Epithelial cell of proximal tubule (primary cell): ENCODE data around the gene POLR1D. TPM values are rescaled to one million over a fixed set of nuclear protein-coding genes. Genes with fewer than 3 reads are reported as not detected.

Source experiments
- DNase-seq: peaks from one replicate; pipeline ENCODE4 v3.0.0-alpha.2; 2011; ENCODE audit warnings: low read depth
- H3K4me3 ChIP-seq: 2 replicates; pipeline ENCODE4 v1.5.1; 2011; ENCODE audit warnings: low read depth, mild to moderate bottlenecking, low read length
- total RNA-seq: library from RNA; depleted of rRNA; stranded (reverse); fragments of >200 nt; gene quantifications from 2 replicates; pipeline ENCODE4 v1.2.3, GENCODE V29; 2015
- TF ChIP-seq, protein P1 (sequence below): conservative IDR thresholded peaks from 2 replicates; pipeline ENCODE4 v1.5.1; 2012; ENCODE audit warnings: low read depth, mild to moderate bottlenecking, low read length

The POLR1D gene
- total RNA-seq, 1 donor from 2014 or later = 125 TPM

DNA sequence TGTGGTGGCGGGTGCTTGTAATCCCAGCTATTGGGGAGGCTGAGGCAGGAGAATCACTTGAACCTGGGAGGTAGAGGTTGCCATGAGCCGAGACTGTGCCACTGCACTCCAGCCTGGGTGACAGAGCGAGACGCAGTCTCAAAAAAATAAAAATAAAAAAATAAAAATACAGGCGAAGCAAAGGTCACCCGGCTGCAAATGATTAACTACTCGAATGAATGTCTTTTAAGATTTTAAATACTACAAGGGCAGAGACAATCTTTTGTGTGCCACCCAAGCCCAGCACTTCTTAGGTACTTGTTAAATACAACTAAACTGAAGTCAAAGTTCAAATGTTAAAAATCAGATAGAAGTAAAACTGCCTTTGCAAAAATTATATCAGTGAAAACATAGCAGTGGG is 8.1 kb upstream of the POLR1D start:
- no peak overlapping the region for H3K4me3 ChIP-seq

DNA sequence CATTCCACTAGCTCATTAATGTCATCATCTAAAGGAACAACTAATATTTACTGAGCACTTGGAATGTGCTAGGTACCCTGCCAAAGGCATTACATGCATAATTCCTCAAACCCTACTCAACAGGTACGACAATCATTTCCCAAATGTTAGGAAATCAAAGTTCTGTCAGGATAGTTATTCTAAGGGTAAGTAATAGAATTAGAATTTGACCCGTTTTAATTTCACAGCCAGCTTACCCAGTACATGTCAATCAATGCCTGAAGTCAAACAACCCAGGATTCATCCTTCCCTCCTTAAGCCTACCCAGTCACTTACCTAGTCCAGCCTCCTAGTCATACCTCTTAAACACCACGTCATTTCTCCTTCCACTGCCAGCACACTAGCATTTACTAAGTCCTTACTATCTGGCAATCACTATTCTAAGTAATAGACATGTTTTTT is 3.8 kb upstream of the POLR1D start:
- H3K4me3 ChIP-seq = no peak overlapping the region
- DNase-seq = no peak
- TF ChIP-seq, protein P1, sequence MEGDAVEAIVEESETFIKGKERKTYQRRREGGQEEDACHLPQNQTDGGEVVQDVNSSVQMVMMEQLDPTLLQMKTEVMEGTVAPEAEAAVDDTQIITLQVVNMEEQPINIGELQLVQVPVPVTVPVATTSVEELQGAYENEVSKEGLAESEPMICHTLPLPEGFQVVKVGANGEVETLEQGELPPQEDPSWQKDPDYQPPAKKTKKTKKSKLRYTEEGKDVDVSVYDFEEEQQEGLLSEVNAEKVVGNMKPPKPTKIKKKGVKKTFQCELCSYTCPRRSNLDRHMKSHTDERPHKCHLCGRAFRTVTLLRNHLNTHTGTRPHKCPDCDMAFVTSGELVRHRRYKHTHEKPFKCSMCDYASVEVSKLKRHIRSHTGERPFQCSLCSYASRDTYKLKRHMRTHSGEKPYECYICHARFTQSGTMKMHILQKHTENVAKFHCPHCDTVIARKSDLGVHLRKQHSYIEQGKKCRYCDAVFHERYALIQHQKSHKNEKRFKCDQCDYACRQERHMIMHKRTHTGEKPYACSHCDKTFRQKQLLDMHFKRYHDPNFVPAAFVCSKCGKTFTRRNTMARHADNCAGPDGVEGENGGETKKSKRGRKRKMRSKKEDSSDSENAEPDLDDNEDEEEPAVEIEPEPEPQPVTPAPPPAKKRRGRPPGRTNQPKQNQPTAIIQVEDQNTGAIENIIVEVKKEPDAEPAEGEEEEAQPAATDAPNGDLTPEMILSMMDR = no peak

More for the DNA sequence above, 8.1 kb upstream of the POLR1D start:
- TF ChIP-seq, protein P1 = no peak
- no peak for DNase-seq

DNA sequence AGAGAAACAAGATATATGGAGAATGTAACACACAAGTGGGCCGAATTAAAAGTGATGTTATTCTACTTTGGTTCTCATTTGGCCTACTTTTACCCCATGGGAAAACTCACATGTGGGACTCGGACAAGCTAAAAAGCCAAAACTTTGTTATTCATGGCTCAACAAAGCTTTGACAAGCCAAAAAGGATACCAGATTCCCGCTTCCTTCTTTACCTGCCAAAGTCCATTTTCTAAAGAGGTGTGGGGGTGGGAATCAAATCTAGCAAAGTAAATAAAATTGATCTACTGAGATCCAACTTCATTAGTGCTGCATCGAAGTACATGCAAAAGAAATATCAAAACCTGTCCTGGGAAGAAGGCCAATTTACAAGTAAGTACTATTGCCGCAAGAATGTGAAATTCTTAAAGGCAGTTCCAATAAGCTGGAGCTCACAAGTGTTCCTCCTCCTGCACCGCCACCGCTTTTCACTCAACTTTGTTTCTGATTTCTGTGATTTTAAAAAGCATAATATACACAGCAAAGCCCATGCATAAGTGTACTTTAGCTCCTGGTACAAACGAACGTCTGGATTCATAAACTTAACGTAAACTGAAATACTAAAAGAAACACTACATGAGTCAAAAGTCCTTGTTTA is 2.5 kb upstream of the POLR1D start:
- H3K4me3 ChIP-seq = peak overlapping the region; percentile 90
- DNase-seq = no peak
- TF ChIP-seq, protein P1 = no peak

DNA sequence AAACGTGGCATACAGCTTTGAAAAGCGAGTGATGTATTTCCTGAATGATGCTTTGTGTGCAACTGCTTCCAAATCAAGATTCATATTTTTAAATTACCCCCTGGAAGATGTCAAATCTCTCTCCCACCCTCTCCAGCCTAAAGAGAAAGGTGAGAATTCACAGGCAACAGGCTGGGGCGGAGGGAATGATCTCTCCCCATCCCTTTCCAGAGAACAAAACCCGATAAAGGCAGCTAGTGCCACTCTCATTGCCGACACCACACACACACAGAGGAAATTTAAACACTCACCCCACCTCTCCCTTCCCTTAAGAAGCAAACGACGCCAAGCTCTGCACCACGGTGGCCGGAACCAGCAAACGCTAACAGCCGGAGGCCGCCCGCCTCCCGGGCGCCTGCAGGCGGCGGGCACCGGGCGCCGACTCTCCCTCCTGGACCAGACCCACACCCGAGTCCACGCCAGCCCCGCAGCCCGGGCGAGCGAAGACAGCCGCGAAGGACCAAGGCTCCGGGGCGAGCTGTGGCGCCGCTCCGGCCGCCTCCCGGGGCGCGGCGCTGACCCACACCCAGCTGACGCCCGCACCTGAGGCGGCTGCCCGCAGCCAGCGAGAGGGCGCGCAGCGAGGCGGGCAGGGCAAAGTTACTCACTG is 1.8 kb upstream of the POLR1D start:
- H3K4me3 ChIP-seq = peak overlapping the region; percentile 90
- no peak for DNase-seq
- TF ChIP-seq, protein P1 = peak; percentile 22

DNA sequence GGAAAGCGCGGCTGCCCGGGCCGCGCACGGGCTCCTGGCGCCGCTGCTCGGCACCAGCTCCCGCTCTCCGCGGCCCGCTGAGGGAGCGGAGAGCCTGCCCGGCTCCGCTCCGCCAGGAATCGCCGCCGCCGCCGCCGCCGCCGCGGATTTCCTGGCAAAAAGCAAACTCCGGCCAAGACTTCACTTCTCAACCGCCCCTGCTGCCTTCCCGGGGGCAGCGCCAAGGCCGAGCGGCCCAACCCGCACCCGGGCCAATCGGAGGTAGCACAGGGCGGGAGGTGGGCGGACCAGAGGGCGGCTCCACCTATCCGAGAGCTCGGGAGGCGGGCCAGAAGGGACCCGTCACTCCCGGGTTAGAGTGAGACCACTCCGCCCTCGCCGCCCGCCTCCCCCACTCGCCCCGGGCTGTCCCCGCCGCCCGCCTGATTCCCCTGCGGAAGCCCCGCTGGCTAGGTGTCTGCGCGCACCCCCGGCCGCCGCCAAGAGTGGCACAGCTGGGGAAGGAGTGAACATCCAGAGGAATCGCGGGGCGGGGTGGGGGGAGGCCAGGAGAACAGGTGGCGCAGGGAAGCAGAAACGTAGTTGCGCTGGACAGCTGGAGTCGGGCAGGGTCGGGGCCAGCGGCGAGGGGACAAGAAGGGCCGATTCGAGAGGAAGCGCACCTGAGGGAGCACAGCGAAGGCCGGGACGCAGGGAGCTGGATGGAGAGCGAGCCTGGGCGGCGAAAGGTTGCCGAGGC is 1.1 kb upstream of the POLR1D start, which contains the start of gene LNX2:
Gene LNX2 (minus strand): TSS at position 153 of the 739 bp plus-strand sequence. CDS start 38,826 bp downstream, outside the sequence.
- DNase-seq = no peak
- peak within 1 kb of the TSS; percentile 90 for H3K4me3 ChIP-seq
- TF ChIP-seq, protein P1 = no peak

DNA sequence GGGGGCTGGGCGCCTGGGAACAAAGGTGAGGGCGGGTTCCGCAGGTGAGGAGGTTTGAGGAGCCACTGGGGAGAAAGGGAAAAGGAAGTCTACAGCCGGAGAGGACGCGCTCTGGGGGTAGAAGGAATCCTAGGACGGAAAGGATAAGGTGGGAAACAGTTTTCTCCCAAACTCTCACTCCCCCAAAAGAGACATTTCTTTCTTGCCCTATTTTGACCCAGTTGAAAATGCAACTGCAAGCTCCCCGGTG is 651 bp upstream of the POLR1D start:
- H3K4me3 ChIP-seq = peak overlapping the region; percentile 90
- DNase-seq = no peak
- TF ChIP-seq, protein P1 = no peak
